GM19043 (cell line): ENCODE measurements around the gene HOXA2.

Experiments used
- ATAC-seq: cut with Tn5 transposase; IDR thresholded peaks from one replicate; pipeline ENCODE4 v1.9.1; 2021; ENCODE audit warnings: low read depth; ENCODE audit not compliant: unreplicated experiment

The HOXA2 gene

DNA sequence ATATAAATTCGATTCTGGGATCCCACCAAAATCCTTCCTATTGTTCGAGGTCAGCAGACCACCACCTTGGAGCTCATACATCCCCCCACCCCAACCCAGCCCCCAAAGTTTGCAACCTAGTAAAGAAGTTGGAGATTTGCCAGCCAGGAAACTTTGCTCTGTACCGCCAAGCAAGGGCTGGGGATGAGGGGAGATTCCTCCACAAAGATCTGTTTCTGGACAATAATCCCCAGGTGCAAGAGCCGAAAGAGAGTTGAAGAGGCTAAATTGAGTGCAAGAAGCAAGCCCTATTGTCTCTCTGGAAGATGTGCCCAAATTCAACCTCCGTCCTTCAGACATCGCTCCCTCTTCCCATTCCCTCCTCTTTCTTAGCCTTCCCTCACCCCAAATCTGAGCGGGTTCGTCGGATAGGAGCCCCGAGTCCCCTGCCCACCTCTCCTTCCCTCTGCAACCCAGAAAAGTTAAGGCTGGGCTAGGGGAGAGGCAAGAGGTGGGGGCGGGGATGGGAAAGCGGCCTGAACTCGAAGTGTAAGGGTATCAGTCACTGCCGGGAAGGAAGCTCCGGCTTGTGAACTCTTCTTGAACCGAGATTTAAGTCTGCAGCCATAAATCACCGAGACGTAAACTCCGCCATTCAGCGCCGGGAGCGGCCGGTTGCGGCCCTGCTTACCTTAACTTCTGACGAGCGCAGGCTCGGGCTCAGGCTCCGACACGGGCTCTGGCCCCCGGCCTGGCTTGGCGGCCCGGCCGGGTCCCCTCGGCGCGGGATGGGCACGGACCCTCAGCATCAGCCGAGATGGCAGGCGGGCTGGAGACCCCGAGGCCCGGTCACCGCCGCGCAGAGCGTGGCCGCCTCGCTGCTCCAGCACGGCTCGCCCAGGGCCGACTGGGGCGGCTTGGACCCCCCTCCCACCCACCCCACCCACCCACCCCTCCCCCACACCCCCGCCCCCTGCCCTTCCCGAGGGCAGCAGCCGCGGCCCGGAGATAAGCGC, 10.8 kb upstream of the HOXA2 start:
- no peak for ATAC-seq

DNA sequence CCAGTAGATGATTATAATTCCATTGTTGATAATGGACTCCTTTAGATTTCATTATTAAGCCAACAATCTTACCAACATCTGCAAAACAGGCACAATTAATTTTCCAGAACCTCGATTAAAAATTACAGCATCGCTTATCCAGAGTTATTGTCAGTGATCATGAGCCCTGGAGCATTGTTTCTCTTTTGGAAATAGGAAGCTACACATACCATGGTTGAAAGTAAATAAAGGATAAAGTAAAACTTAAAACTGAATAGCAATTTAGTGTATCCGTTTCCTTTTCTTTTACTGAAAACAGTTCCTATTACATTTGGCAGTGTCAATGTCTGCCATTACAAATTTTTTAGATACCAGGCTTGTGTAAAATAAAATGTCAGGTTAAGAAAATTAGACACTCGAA, 9.9 kb upstream of the HOXA2 start:
- ATAC-seq: no peak

DNA sequence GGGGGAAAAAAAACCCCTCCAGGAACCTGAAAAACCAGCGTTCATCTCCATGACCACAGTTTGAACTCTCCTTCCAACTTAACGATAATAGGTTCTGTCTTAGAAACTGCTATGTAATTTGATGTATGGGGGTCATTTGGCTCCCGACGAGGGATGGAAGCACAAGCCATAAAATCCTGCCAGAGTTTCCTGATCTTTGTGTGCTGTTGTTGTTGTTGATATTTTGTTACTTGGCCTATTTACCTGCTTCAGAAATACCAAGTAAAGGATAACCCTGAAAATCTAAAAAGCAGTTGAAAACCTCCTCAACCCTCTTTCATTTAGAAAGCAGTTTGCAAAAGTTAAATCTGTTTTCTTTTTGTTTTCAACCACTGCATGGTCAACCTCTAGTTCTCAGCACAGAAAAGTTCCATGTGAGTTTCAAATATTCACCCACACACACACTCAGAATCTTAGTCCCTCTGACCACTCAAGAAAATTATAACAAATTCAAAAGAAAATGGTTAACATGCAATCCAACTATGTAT, 9.3 kb upstream of the HOXA2 start:
- no peak for ATAC-seq

DNA sequence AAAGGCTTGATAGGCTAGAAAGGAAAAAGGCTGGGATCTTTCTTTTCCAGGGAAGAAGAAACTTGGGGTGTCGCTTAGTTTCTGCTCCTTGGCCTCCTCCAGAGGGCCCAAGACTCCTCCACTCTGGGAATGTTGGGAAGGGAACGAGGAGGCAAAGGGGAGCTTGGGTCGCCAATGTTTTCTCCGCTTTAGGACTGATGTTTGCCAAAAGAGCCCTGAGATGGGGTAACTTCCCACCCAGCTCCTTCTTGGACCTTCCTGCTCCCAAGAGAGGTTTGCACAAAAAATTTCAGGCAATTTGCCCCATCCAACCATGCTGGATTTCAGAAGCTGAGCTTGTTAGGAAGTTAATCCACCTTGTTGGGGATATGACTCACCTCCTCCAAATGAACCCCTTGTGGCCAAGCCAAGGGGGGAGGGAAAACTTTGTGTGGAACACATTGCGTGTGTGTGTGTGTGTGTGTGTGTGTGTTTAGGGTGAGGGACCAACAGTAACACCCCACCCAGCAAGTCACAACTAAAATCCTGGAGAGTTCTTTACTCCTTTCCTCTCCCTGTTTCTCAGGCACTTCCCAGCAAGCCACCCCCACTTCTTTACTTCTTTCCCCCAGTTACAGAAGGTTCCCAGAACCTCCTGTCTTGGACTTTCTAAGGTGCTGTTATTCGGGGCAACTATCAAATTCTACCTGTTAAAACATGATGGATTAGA, 8.7 kb upstream of the HOXA2 start:
- no peak for ATAC-seq

DNA sequence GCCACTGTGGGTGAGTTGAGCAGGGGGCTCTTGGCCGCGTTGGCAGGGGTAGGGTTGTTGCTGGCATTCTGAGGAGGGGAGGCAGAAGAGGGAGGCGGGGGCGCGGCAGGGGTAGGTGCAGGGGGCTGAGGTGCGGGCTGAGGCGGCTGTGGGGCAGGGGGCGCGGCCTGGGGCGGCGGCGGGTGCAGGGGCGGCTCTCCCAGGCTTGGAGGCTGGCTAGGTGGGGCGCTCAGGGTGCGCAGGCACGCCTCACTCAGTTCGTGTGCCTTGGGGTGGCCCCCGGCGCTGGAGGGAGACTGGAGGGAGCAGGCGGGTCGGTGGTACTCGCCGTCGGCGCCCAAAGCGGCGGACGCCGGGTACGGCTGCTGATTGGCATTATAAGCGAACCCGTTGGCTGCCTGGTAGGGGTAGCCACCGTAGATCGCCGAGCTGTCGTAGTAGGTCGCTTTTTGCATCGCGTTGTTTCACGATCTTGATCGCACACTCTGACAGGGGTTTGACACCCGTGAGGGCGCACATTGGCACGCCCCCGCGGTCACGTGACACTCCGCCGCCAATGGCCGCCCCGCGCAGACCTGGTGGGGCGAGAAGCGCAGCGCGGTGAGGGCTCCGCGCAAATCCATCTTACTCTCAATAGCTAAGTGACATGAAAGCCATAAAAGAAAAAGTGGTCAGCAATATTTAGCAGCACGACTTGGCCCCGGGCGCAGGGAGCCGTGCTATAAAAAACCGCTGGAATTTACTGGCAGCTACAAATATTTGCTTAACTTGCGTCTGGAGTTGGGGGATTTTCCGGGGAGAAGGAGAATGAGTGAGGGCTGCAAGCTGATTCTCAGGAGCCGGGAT, 7.9 kb upstream of the HOXA2 start:
- no peak for ATAC-seq

DNA sequence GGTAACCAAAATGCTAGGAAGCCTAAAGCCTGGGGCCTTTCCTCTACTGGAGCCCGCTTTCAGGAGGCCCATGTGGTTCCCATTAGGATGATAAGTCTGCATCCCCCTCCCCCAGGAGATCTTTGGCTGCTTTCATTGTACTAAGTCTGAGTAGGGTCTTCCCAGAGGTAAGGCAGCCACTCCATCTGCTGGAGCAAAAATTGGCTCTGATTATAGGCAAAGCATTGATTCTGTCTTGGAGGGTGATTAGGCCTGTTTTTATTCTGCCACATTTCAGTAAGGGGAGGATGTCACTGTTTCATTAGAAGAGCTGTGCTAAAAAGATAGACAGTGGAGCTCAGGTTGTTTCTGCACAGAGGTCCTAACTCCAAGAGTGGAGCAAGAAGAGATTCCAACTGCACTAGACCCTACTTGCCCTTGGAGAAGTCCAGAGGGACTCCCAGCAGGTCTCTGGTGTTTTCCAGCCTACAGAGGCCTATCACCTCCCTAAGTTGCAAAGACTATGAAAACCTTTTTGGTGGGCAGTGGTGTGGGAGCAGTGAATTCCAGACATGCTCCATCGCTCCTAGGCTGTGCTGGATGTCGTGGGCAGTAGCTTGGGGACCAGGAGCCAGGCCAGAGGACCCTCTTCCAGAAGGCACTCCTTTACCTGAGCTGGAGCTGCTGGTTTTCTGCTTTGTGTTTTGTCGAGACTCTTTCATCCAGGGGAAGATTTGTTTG, 7.1 kb upstream of the HOXA2 start:
- no peak for ATAC-seq

DNA sequence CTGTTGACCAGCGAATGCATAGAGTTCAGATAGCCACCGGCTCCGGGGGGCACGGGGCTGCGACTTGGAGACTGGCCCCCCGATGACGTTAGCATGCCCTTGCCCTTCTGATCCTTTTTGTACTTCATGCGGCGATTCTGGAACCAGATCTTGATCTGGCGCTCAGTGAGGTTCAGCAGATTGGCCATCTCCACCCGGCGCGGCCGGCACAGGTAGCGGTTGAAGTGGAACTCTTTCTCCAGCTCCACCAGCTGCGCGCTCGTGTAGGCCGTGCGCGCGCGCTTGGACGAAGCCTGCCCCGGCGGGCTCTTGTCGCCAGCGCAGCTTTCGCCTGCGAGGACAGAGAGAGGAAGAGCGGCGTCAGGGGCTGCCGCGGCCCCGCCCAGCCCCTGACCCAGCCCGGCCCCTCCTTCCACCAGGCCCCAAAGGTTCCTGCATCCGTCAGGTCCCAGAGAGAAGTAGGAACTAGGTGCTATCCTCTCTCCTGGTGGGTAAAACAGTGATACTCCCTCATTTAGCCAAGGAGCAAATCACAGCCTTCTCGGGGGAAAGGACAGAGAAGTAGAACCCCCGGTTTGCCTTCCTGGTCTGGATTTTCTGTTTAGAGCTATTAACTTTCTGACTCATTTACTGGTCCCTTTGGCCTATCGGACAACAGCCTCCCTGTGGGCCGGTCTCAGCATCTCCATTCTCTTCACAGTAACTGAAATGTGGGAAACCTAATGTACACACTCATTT, 6.1 kb upstream of the HOXA2 start:
- no peak for ATAC-seq

DNA sequence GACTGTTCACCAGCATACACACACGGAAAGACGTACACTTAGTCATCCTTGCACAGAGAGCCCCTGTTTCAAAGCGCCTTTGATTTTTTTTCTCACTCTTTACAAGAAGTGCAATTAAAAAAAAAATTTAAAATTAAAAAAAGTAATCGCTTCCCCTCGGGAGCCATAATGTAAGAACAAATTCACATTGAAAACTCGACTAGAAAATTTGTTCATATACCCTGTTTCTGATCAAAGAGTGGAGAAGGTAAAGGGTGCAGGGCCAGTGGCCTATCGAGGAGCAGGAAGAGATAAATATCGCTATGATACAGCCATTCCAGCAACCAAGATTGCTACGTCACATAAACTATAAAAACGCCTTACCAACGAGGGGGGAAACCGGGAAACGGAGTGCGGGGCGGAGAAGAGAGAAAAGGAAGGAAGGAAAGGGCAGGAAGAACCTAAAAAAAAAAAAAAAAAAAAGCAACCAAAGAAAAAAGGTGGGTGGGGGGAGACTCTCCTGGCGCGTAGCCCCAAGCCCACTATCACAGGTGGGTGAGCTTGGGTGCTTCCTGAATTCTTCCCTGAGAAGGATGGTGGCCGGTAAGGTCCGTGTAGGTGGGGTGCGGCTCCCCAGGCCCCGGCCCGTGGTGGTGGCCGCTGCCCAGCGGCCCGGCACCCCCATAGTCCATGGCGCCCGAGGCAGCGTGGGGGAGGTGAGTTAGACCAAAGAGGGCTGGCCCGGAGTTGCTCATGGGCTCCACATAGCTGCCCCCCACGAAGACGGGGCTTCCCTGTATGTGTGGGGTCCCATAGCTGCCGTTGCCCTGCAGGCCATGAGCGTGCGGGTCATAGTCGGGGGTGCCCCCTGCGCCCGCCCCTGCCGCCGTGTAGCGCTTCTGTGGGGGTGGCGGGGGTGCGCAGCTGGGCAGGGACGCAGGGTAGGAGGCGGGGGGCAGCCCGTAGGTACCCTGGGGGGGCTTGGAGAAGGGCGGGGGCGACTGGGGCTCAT, 5.2 kb upstream of the HOXA2 start:
- no peak for ATAC-seq

DNA sequence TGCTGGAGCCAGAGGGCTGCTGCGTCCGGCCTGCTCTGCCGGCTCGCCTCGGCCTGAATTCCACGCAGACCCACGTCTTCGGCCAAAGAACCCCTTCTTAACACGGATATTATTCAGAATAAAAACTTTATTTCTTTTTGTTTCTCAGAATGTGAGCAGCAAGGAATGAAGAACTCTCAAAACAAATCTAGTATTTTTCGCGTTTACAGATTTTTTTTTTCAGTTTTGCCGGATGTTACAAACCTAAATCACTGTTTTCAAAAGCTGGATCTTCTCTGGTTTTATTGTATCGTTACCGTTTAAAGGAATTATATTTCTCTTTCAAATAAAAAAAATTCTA, 4.4 kb upstream of the HOXA2 start:
- no peak for ATAC-seq

DNA sequence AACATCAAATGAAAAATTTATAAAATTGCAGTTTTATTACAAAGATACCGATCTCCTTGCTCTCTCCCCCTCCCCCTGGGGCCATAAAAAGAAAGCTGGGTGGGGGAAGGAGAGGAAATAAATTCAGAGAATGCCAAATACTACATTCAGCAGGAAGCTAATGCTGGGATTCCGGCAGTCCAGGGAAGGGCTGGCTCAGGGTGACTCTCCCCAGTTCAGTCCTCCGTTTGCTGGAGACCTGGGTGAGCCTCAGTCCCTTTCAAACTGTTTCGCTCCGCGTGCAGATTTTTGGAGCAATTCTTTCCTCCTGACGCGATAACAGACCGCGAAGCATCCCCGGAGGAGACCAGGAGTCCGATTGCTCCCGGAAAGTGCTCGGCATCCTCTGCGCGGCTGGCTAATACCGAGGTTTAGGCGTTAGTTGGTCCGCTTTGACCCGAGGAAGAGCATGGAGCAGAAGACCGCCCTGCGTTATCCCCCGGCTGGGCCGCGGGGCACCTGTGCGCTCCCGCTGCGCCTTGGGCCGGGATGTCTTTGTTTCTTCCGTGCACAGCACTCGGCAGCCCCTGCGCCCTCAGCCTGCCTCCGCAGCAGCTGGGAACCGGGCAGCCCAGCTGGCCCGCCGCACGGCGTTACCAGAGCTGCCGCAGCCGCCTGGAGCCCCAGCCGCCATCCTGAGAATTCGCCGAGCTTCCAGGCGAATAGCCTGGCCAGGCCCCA, 3.9 kb upstream of the HOXA2 start:
- no peak for ATAC-seq

DNA sequence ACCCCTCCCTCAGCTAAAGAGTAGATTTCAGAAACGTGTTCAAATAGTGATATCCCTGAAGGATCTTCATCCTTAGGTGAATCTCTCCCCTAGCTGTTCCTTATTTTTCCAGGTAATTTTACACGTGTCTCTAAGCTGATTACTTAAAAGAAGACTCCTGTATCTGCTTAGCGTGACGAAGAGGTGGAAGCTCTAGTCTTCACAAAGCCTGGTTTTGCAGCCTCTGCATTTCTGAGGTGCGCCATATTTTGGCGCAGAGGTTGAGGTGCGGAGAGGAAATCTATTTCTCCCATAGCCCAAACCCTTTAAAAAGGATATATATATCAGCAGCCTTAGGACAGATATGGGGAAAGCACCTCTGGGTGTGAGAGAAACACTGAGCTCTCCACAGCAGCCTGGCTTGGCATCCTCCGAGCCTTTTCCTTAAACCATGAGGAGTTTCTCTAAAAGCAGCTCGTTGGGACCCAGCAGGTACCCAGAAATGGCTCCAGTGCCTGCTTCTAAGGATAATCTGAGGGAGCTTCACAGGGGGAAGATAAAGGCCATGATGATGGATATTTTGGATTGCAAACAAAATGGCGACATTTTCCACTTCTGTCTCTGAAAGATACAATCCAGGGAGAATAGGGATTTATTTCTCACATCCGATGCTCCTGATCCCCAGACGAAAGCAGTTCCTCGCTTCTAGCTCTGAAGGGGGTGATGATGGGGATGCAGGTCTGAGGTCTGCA, 3.0 kb upstream of the HOXA2 start:
- no peak for ATAC-seq

DNA sequence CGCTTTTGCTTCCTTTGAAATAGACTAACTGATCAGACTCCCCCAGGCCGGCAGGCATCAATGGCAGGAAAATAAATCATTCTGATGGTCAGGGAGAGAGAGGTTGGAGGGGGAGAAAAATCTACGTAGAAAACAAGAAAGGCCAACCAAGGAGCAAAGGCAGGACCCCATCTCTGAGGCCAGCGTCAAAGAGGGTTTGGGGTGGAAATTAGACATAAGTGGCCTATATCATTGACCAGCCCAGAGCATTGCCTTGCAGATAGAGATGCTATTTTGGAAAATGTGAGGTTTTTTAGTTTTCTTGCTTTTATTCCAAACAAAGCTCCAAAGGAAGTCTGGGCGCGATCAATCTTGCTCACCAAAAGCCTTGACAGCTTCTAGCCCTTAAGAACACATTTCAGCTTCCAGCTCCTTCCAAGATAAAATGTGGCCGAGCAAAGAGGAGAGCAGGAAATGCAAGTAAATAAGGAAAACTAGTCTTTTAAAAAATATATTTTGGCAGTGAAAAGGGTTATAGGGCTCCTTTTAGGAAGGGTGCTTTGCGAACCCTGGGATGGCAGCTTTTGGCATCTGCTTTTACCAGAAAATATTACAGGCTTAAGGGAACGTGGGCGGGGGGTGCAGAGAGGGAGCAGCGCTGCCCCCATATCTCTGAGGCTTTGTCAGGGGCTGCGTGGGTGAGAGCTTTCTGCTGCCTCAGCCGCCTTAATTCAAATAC, 2.0 kb upstream of the HOXA2 start:
- ATAC-seq: no peak

DNA sequence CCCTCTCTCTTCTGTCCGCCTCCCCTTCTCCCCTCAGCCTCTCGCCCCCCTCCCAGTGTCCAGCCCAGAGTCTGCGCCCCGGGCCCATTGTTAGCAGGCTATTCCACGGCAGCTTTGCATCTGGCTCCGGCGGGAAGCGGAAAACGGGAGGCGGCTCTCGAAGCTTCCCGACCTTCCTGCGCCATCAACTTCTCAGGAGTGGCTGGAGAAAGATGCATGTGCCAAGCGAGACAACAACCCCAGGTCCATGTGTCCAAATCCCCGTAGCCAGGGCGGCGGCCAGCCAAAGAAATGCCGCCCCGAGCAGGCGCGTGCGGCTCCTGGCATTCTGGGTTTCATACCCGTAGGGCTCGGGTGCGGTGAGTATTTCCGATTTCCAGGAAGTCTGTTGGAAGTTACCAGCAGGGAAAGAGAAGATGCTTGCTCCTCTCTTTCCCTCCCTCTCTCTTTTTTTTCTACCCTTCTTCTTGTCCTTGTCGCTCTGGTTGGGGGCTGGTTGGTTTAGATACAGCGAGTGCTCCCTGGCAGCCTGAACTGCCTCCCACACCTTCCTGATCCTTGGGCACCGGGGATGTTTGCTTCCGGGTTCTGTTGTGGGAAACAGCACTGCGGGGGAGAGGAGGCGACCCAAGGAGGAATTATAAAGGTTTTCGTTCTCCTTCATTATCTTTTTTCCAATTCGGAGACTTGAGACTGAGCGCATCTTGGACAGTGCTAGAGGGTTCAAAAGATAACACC, 1.2 kb upstream of the HOXA2 start:
- no peak for ATAC-seq

DNA sequence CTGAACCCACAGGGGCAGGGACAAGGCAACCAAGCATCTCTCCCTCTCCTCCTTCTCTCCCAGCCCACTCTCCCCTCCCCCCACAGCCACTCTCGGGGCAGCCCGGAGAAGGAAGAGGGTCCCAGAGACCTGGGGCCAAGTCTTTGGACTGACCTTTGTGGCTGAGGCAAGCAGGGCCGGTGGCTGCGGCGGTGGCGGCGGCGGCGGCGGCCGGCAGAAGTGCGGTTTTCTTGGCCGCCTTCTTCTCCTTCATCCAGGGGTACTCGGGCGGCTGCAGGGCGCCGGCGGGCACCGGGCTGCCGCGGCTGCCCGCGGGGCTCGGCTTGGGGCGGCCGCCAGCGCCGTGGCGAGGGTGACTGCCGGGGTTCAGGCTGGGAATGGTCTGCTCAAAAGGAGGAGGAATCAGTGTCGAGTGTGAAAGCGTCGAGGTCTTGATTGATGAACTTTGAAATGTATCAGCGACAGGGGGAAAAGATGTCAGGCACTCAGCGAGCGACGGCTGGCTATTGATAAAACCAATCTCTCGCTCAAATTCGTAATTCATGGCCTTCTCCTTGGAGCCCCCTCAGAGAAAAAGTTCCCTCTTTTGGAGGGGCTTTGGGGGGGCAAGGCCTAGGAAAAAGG, 414 bp downstream of the HOXA2 start:
- ATAC-seq: no peak
